KMS-11 (cell line): ENCODE measurements around the gene IGFBPL1.

Source experiments
- H2AFZ ChIP-seq: fragments of 200-600 bp; sonication (generic); 2 replicates; pipeline ENCODE4 v1.6.1; 2016; ENCODE audit warnings: antibody characterized with exemption, mixed run types, low read depth
- H3K27ac ChIP-seq: fragments of 200-600 bp; sonication (generic); 2 replicates; pipeline ENCODE4 v1.6.1; 2016; ENCODE audit warnings: mild to moderate bottlenecking, mixed run types
- H3K27me3 ChIP-seq: fragments of 200-600 bp; sonication (generic); 2 replicates; pipeline ENCODE4 v1.6.1; 2017; ENCODE audit warnings: mild to moderate bottlenecking, low read depth, mixed run types, moderate library complexity; ENCODE audit not compliant: insufficient read depth
- H3K36me3 ChIP-seq: fragments of 200-600 bp; sonication (generic); 2 replicates; pipeline ENCODE4 v1.6.1; 2017; ENCODE audit warnings: mild to moderate bottlenecking, mixed run types; ENCODE audit not compliant: insufficient read depth
- H3K4me1 ChIP-seq: fragments of 200-600 bp; sonication (generic); 2 replicates; pipeline ENCODE4 v1.6.1; 2016; ENCODE audit warnings: mild to moderate bottlenecking, low read depth, mixed run types; ENCODE audit not compliant: poor library complexity, severe bottlenecking
- H3K4me2 ChIP-seq: fragments of 200-600 bp; sonication (generic); 2 replicates; pipeline ENCODE4 v1.7.0; 2016; ENCODE audit warnings: mild to moderate bottlenecking, mixed run types
- H3K4me3 ChIP-seq: fragments of 200-600 bp; sonication (generic); IDR thresholded peaks from 2 replicates; pipeline ENCODE4 v1.6.1; 2017; ENCODE audit warnings: low read depth, low read length, mixed read lengths; ENCODE audit not compliant: insufficient read depth
- H3K79me2 ChIP-seq: fragments of 200-600 bp; sonication (generic); 2 replicates; pipeline ENCODE4 v1.6.1; 2016; ENCODE audit warnings: low read depth, mixed run types; ENCODE audit not compliant: insufficient read depth
- H3K9ac ChIP-seq: fragments of 200-600 bp; sonication (generic); 2 replicates; pipeline ENCODE4 v1.6.1; 2016; ENCODE audit warnings: mild to moderate bottlenecking, mixed run types
- H4K20me1 ChIP-seq: fragments of 200-600 bp; sonication (generic); 2 replicates; pipeline ENCODE4 v1.6.1; 2016; ENCODE audit warnings: mild to moderate bottlenecking, mixed run types; ENCODE audit not compliant: insufficient read depth
- TF ChIP-seq, protein P1 (sequence below): fragments of 200-600 bp; sonication (generic); conservative IDR thresholded peaks from 2 replicates; pipeline ENCODE4 v1.6.1; 2017; ENCODE audit warnings: low read depth, mild to moderate bottlenecking, antibody characterized with exemption, low read length, moderate library complexity, mixed read lengths

Gene IGFBPL1

GRCh38 chr9:38390851-38391250, 33.4 kb downstream of the IGFBPL1 start:
- Histone ChIP-seq H3K9ac (no peak overlapping the region), H3K4me3 (no peak overlapping the region), H4K20me1 (no peaks in the 10 kb centered on the region)

DNA sequence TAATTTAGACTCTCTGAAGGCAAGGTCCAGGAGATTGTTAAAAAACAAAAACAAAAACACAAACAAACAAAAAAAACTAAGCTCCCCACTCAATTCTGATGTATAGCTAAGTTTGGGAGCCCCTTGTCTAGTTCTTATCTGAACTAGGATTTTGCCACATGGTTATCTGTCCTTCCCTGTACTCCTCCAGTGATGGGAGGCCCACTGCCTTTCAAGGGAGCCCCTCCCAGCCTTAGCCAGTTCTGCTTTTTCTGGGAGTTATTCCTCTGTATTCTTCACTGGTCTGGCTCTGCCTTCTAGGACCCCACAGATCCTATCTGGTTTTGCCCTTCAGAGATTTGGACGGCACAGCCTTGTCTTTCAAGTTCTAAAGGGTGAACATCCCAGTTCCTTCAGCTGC, 33.8 kb downstream of the IGFBPL1 start:
- no peak overlapping the region for H3K27ac ChIP-seq
- TF ChIP-seq, protein P1, sequence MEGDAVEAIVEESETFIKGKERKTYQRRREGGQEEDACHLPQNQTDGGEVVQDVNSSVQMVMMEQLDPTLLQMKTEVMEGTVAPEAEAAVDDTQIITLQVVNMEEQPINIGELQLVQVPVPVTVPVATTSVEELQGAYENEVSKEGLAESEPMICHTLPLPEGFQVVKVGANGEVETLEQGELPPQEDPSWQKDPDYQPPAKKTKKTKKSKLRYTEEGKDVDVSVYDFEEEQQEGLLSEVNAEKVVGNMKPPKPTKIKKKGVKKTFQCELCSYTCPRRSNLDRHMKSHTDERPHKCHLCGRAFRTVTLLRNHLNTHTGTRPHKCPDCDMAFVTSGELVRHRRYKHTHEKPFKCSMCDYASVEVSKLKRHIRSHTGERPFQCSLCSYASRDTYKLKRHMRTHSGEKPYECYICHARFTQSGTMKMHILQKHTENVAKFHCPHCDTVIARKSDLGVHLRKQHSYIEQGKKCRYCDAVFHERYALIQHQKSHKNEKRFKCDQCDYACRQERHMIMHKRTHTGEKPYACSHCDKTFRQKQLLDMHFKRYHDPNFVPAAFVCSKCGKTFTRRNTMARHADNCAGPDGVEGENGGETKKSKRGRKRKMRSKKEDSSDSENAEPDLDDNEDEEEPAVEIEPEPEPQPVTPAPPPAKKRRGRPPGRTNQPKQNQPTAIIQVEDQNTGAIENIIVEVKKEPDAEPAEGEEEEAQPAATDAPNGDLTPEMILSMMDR, result no peak
- H3K27me3 ChIP-seq, result no peaks in the 10 kb centered on the region
- no peak overlapping the region for H3K4me2 ChIP-seq
- no peak overlapping the region for H3K4me3 ChIP-seq
- no peak overlapping the region for H2AFZ ChIP-seq
- no peak overlapping the region for H3K9ac ChIP-seq
- no peaks in the 10 kb centered on the region for H4K20me1 ChIP-seq
- no peaks in the 10 kb centered on the region for H3K36me3 ChIP-seq
- no peaks in the 10 kb centered on the region for H3K4me1 ChIP-seq
- H3K79me2 ChIP-seq, result peaks cover 24% of the 10 kb centered on the region; the same call in 1 of the 2 replicates

More at GRCh38 chr9:38390851-38391250, 33.4 kb downstream of the IGFBPL1 start:
- Histone ChIP-seq H3K4me1 (no peaks in the 10 kb centered on the region), H3K36me3 (no peaks in the 10 kb centered on the region), H3K27ac (no peak overlapping the region), H3K4me2 (no peak overlapping the region), H3K27me3 (no peaks in the 10 kb centered on the region), H3K79me2 (peaks cover 24% of the 10 kb centered on the region; the same call in 1 of the 2 replicates), H2AFZ (no peak overlapping the region)
- TF ChIP-seq, protein P1, result no peak

GRCh38 chr9:38389313-38389712, 34.9 kb downstream of the IGFBPL1 start:
- no peaks in the 10 kb centered on the region for H4K20me1 ChIP-seq
- H3K36me3 ChIP-seq, result no peaks in the 10 kb centered on the region
- TF ChIP-seq, protein P1, result no peak
- H3K4me1 ChIP-seq, result no peaks in the 10 kb centered on the region
- H3K27me3 ChIP-seq, result no peaks in the 10 kb centered on the region
- H3K9ac ChIP-seq, result no peak overlapping the region
- peaks cover 16% of the 10 kb centered on the region; the same call in 1 of the 2 replicates for H3K79me2 ChIP-seq
- H3K4me3 ChIP-seq, result no peak overlapping the region
- H3K27ac ChIP-seq, result no peak overlapping the region
- no peak overlapping the region for H2AFZ ChIP-seq
- H3K4me2 ChIP-seq, result no peak overlapping the region

GRCh38 chr9:38388283-38389223, 35.7 kb downstream of the IGFBPL1 start:
- Histone ChIP-seq H3K4me1 (no peaks in the 10 kb centered on the region), H3K79me2 (peaks cover 8% of the 10 kb centered on the region; the same call in 1 of the 2 replicates), H3K9ac (no peak overlapping the region), H4K20me1 (no peaks in the 10 kb centered on the region), H3K36me3 (no peaks in the 10 kb centered on the region), H3K4me3 (no peak overlapping the region), H3K27me3 (no peaks in the 10 kb centered on the region), H2AFZ (no peak overlapping the region), H3K4me2 (no peak overlapping the region), H3K27ac (no peak overlapping the region)
- TF ChIP-seq, protein P1, result no peak
